ENCODE results near the gene GUCY1A2. TPM values are rescaled to one million over a fixed set of nuclear protein-coding genes. Genes with fewer than 3 reads are reported as not detected.

GUCY1A2 gene
- total RNA-seq, 1 experiment from 2014 or later, result 0.55 TPM

DNA sequence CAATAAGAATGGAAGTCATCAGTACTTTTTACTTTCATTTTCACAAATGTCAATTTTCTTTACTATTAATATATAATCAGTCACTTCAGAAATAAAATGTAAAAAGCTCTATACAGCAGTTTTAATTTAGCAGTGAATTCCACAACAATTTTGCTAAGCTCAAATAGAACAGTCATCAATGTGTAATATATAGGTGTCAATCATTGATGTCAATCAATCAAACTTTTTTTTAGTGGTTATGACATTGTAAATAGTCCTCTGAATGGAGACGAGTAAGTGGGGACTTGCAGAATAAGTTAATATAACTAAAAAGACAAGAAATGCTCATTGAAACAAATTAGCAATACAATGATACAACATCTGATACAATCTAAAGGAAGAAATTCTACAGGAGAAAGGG lies 327.4 kb downstream of the GUCY1A2 start:
- DNase-seq, result no peak
- H3K36me3 ChIP-seq (replicated peaks; ENCODE audit: control insufficient read depth, insufficient read depth, low read length), result no peaks in the 10 kb centered on the region
- no peaks in the 10 kb centered on the region for H3K27me3 ChIP-seq (ENCODE audit: control insufficient read depth, insufficient read depth, low read length)
- no peak overlapping the region for H3K4me3 ChIP-seq (ENCODE audit: insufficient read depth, low read depth, low read length)

DNA sequence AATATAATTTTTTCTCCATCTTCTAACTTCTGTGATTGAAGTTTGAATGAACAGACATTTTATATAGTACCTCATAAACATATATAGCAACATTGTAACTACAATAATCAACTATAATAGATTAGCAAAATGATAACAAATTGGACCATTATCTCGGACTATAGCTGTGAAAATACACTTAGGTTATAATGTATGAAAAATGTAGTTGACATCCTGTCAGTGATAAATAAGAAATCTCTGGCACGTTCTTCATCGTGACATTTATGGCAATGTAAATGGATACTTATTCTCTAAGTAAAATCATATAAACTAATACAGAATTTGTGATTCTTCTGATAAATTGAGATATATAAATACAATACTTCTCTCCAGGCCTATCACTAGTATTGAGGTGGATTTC lies 333.3 kb downstream of the GUCY1A2 start:
- no peaks in the 10 kb centered on the region for H3K36me3 ChIP-seq (replicated peaks; ENCODE audit: control insufficient read depth, insufficient read depth, low read length)
- no peak for DNase-seq
- H3K4me3 ChIP-seq (ENCODE audit: insufficient read depth, low read depth, low read length), result no peak overlapping the region
- H3K27me3 ChIP-seq (ENCODE audit: control insufficient read depth, insufficient read depth, low read length), result no peaks in the 10 kb centered on the region

DNA sequence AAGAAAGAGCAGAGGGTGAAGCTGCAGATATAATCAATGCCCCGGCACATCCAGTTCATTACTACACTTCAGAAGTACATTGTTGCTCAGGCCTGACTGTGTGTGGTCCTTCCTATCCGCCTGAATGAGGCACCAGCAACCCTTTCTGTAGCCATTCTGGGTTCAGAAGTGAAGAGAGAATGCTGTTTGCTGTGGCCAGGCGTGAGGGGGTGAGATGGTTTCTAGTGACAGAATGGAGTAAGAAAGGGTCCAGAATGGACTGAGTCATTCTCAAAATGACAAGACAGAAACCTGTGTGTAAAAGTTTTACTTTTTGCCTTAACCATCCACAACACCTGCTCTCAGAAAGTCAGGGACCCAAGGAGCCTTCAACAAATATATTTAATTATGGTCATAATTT lies 334.8 kb downstream of the GUCY1A2 start:
- H3K36me3 ChIP-seq (replicated peaks; ENCODE audit: control insufficient read depth, insufficient read depth, low read length), result no peaks in the 10 kb centered on the region
- H3K27me3 ChIP-seq (ENCODE audit: control insufficient read depth, insufficient read depth, low read length), result no peaks in the 10 kb centered on the region
- DNase-seq, result no peak
- H3K4me3 ChIP-seq (ENCODE audit: insufficient read depth, low read depth, low read length), result no peak overlapping the region

DNA sequence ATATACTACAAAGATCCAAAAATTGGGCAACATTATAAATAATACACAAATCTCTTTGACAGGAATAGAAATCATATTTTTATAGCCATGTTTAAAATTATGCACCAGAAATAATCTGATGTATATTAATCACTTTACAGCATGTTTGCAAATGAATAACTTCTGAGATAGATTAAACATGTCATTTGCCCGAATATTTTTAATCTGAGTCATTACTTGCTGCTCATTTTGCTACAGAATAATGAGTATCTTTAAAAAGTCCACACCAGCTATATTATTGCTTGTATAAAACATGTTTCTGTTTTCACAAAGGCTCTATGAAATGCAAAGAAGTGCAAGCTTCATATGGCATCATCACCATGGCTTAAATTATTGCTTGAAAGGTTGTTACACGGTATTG lies 336.8 kb downstream of the GUCY1A2 start:
- Histone ChIP-seq H3K4me3 (ENCODE audit: insufficient read depth, low read depth, low read length) (no peak overlapping the region), H3K36me3 (replicated peaks; ENCODE audit: control insufficient read depth, insufficient read depth, low read length) (no peaks in the 10 kb centered on the region), H3K27me3 (ENCODE audit: control insufficient read depth, insufficient read depth, low read length) (no peaks in the 10 kb centered on the region)
- DNase-seq, result no peak

DNA sequence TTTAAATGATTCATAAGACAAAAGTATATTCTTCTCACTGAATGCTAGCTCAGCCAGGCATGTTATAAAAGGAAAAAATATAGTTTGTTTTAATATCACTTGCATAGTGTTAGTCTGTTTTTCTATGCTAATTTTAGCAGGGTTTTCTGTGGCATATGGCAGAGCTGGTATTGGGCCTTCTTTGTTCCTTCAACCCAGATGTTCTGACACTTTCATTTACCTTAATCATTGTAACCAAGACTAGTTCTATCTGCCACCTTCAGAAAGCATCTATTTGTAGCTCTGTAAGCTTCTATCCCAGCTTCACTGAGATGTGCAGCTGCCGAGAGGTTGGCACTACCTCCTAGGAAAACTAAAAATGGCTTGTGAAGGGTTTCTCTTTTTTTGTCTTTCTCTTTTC lies 338.7 kb downstream of the GUCY1A2 start:
- no peaks in the 10 kb centered on the region for H3K27me3 ChIP-seq (ENCODE audit: control insufficient read depth, insufficient read depth, low read length)
- no peaks in the 10 kb centered on the region for H3K36me3 ChIP-seq (replicated peaks; ENCODE audit: control insufficient read depth, insufficient read depth, low read length)
- DNase-seq, result no peak
- no peak overlapping the region for H3K4me3 ChIP-seq (ENCODE audit: insufficient read depth, low read depth, low read length)

DNA sequence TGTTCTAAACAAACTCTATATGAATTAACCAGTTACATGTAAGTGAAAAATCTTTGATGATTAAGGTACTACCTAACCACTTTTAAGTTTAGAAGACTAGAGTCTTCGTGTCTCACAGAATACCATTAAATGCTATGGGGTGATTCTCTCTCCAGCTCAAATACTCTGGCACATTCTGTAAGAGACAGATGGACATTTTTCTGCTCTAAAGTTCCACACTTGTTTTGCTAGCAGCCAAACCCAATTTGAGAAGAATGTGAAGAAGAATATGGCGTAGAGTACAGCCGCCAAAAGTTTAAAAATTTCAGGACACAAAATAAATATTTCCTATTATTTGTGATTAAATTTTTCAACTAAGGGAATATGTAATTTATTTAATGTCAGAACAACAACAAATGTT lies 339.1 kb downstream of the GUCY1A2 start:
- H3K27me3 ChIP-seq (ENCODE audit: control insufficient read depth, insufficient read depth, low read length), result no peaks in the 10 kb centered on the region; the same call in 1 of the 2 replicates
- no peak overlapping the region for H3K4me3 ChIP-seq (ENCODE audit: insufficient read depth, low read depth, low read length)
- H3K36me3 ChIP-seq (replicated peaks; ENCODE audit: control insufficient read depth, insufficient read depth, low read length), result no peaks in the 10 kb centered on the region
- no peak for DNase-seq

DNA sequence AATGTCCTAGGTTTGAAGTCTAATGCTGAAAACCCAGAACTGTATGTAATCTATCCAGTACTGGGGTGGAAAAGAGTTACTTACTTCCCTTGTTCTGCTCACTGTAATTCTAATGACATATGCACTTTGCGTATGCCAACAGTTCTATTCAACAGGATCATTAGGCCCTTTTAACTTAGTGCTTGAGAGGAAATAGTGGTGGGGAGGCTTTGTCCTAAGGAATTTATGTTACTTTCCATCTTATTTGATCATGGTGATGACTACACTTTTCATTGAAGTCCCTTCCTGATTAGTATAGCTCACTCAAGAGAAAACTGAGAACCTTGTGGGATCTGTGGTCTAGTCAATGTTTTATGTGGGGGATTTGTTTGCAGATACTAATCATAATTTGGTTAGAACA lies 348.2 kb downstream of the GUCY1A2 start:
- no peak overlapping the region for H3K4me3 ChIP-seq (ENCODE audit: insufficient read depth, low read depth, low read length)
- no peak for DNase-seq
- no peaks in the 10 kb centered on the region; the same call in 1 of the 2 replicates for H3K27me3 ChIP-seq (ENCODE audit: control insufficient read depth, insufficient read depth, low read length)
- no peaks in the 10 kb centered on the region for H3K36me3 ChIP-seq (replicated peaks; ENCODE audit: control insufficient read depth, insufficient read depth, low read length)

DNA sequence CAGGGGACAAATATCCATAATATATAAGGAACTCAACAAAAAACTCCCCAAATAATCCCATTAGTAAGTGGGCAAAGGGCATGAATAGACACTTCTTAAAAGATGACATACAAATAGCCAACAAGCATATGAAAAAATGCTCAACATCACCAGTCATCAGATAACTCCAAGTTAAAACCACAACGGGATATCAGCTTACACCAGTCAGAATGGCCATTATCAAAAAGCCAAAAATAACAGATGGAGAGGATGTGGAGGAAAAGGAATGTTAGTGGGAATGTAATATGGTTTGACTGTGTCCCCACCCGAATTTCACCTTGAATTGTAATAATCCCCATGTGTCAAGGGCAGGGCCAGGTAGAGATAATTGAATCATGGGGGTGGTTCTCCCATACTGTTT lies 350.1 kb downstream of the GUCY1A2 start:
- Histone ChIP-seq H3K4me3 (ENCODE audit: insufficient read depth, low read depth, low read length) (no peak overlapping the region), H3K36me3 (replicated peaks; ENCODE audit: control insufficient read depth, insufficient read depth, low read length) (no peaks in the 10 kb centered on the region), H3K27me3 (ENCODE audit: control insufficient read depth, insufficient read depth, low read length) (no peaks in the 10 kb centered on the region)
- DNase-seq, result no peak

DNA sequence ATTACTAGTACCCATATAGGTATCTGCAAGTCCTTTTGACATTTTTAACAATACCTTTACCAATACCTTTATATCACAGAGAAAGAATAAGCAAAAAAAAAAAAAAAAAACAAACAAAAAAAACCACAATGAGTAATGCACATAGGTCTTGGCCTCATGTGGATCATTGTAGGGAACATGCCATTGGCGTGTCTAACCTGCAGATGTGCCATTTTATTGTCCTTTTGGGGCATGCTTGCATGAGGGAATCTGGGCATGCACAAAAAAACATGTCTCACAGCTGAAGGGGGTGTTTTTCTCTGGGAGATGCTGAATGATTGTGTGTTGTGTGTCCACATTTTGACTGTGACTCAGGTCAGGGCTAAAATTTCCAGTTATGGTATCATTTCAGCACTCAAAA lies 361.6 kb downstream of the GUCY1A2 start:
- H3K27me3 ChIP-seq (ENCODE audit: control insufficient read depth, insufficient read depth, low read length), result no peaks in the 10 kb centered on the region
- no peak overlapping the region for H3K4me3 ChIP-seq (ENCODE audit: insufficient read depth, low read depth, low read length)
- no peaks in the 10 kb centered on the region for H3K36me3 ChIP-seq (replicated peaks; ENCODE audit: control insufficient read depth, insufficient read depth, low read length)
- no peak for DNase-seq

DNA sequence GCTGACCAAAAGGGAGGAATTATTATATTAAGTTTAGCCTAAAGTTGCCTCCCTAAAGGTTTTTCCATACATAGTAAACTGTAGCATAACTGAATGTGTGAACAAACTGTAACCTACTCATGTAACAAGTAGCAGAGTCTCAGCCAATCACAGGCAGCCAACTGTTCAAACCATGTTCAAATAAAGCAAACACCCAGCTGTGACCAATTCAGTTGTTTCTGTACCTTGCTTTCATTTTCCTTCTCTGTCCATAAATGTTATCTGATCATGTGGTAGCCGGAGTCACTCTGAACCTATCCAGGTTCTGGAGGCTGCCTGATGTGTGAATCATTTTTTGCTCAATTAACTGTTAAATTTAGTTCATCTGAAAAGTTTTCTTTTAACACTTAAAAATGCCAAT lies 373.5 kb downstream of the GUCY1A2 start:
- DNase-seq, result no peak
- Histone ChIP-seq H3K36me3 (replicated peaks; ENCODE audit: control insufficient read depth, insufficient read depth, low read length) (no peaks in the 10 kb centered on the region), H3K4me3 (ENCODE audit: insufficient read depth, low read depth, low read length) (no peak overlapping the region), H3K27me3 (ENCODE audit: control insufficient read depth, insufficient read depth, low read length) (no peaks in the 10 kb centered on the region)

DNA sequence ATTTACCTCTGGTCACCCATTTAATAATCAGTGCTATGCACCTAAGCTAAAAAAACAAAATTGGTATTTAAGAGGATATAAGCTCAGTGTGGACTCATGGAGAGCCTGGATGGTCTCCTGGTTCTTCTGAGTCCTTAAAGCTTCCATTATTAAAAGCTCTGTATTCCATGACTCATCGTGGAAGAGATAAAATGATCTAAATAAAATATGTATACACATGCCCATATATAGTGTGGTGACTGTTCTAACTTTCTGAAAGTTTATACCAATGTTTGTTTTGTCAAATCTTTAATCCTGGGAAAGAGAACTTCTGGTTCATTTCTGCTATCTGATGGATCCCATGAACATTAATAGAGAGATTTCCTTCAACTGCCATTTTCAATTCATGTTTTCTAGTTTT lies 375.9 kb downstream of the GUCY1A2 start:
- no peak for DNase-seq
- Histone ChIP-seq H3K36me3 (replicated peaks; ENCODE audit: control insufficient read depth, insufficient read depth, low read length) (no peaks in the 10 kb centered on the region), H3K27me3 (ENCODE audit: control insufficient read depth, insufficient read depth, low read length) (no peaks in the 10 kb centered on the region), H3K4me3 (ENCODE audit: insufficient read depth, low read depth, low read length) (no peak overlapping the region)

DNA sequence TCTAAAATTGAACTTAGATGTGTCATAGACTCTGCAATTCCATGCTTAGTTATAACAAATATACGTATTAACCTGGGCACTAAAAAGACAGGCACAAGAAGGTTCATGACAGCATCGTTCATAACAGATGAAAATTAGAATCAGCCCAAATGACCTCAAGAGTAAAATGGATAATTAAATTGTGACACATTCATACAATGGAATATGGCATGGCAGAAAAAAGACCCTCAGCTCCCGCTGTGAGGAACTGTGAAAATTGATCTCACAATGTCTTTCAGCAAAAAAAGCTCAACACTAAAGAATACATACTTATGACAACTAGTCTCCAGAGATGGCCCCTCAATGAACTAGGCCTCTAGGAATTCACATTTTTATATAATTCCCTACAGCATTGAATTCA lies 386.0 kb downstream of the GUCY1A2 start:
- no peak for DNase-seq
- H3K36me3 ChIP-seq (replicated peaks; ENCODE audit: control insufficient read depth, insufficient read depth, low read length), result no peaks in the 10 kb centered on the region
- H3K4me3 ChIP-seq (ENCODE audit: insufficient read depth, low read depth, low read length), result no peak overlapping the region
- no peaks in the 10 kb centered on the region for H3K27me3 ChIP-seq (ENCODE audit: control insufficient read depth, insufficient read depth, low read length)

DNA sequence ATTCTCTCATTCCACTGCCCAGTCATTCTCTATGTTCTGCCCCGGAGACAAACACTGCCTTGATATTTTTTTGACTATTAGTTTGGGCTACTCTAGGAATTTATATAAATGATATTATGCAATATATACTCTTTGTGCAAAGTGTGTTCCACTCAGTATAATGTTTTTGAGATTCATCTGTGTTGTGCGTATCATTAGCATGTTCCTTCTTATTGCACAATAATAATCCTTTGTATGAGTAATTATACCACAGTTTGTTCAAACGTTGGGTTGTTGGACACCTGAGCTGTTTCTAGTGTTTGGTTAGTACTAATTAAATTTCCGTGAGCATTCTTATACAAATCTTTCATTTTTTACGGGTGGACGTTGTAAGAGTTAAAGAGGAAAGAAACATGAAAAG lies 390.6 kb downstream of the GUCY1A2 start:
- Histone ChIP-seq H3K27me3 (ENCODE audit: control insufficient read depth, insufficient read depth, low read length) (no peaks in the 10 kb centered on the region), H3K36me3 (replicated peaks; ENCODE audit: control insufficient read depth, insufficient read depth, low read length) (no peaks in the 10 kb centered on the region), H3K4me3 (ENCODE audit: insufficient read depth, low read depth, low read length) (no peak overlapping the region)
- DNase-seq, result no peak

DNA sequence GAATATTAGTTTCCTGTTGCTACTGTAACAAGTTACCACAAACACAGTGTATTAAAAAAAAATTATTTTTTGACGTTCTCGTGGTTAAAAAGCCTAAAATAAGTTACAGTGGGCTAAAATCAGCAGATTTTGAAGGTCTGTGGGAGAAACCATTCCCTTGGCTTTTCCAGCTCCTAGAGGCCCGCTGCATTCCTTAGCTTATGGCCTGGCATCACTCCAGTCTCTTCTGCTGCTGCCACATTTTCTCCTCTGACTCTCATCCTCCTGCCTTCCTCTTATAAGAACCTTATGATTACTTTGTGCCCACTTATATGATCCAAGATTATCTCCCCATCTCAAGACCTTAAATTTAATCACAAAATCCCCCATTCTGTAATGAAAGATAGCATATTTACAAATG lies 392.7 kb downstream of the GUCY1A2 start:
- no peak for DNase-seq
- Histone ChIP-seq H3K27me3 (ENCODE audit: control insufficient read depth, insufficient read depth, low read length) (no peaks in the 10 kb centered on the region), H3K4me3 (ENCODE audit: insufficient read depth, low read depth, low read length) (no peak overlapping the region), H3K36me3 (replicated peaks; ENCODE audit: control insufficient read depth, insufficient read depth, low read length) (no peaks in the 10 kb centered on the region)

DNA sequence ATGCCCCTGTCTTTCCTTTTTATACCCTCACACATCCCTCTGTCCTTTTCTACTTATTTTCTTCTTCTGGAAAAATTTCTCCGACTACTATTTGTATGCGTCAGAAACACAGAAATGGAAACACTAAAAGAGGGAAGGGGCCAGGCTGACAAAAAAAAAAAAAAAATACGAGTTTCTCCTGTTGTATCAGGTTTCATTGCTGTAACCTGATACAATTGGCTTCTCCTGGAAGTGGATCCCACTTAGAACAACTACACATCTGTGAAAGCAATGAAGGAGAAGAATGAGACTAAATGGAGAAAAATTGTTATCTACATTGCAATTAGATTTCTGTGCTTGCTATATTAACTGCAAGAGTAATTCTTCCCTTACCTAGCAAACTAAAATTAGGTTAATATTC lies 393.9 kb downstream of the GUCY1A2 start:
- H3K4me3 ChIP-seq (ENCODE audit: insufficient read depth, low read depth, low read length), result no peak overlapping the region
- DNase-seq, result no peak
- no peaks in the 10 kb centered on the region for H3K27me3 ChIP-seq (ENCODE audit: control insufficient read depth, insufficient read depth, low read length)
- H3K36me3 ChIP-seq (replicated peaks; ENCODE audit: control insufficient read depth, insufficient read depth, low read length), result no peaks in the 10 kb centered on the region

Data from H7 (cell line).